GM19467 (cell line): Measurements from ENCODE around the gene SRP68.
"Not testable (repeated sequence)": the region's sequence is repeated elsewhere in the genome, so short reads cannot be mapped to it uniquely, and the experiment has no call there.

Source experiments
- ATAC-seq: cut with Tn5 transposase; IDR thresholded peaks from one replicate; pipeline ENCODE4 v1.9.1; 2021; ENCODE audit warnings: mild to moderate bottlenecking, moderate library complexity; ENCODE audit not compliant: unreplicated experiment

SRP68 gene

DNA sequence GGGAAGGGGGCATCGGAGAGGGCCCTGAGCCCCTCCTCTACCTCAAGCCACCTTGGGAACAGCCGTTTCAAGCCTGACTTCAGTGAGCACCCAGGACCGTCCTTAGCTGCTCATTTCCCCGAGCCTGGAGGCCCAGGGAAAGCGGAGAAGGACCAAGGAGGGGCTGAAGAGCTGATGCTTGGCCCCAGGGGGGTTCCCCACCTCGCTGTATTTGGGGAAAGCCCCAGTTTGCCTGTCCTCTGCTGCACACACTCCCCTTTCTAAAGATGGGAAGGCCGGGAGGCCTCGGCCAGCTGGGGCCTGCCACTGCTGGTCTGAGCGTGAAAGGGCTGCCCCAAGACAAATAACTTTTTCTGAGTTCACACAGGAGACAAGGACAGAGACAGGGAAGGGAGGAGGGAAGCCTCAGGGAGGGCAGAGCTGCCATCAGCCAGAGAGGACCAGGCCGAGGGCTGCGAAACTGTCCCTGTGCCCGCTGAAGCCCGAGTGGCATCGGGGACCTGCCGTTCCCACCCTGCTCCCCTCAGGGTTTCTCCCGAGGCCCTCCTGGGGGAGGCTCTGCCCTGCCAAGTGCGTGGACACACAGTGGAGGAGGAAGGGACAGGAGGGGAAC is 18.3 kb upstream of the SRP68 start:
- no peak for ATAC-seq

DNA sequence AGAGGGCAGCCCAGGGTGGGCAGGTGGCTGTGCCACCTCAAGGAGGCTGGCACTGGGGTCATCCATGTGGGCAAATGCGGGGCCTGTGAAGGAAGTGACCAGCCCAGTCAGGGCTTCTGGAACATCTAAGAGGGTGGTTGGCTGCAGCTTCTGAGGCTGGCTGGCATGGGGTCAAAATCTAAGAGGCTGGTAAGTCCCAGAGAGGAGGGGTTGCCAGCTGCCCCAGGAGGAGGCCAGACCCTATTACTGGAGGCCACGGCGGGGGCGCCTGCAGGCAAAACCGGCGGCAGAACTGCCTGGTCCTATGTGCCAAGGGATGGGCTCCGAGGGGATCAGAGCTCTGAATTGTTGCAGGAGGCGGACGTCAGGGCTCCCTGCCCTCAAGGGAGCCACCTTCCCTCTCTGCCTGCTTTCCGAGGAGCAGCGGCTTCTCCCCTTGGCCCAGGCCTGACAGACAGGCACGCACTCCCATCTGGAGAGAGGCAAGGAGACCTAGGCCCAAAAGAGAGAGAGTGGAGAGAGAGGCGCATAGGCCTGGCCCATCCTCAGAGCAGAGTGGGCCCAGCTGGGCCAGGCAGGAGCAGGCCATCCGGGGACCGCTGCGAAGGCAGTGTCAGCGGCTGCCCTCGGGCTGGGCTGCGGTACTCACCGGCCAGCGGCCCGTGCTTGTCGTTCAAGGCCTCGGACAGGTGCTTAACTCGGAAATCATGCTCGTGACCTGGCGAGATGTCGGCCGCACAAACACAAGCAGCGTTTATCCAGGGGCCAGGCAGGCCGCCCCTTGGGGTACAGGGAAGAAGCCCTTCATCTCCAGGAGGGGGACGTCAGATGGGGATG is 17.6 kb upstream of the SRP68 start:
- ATAC-seq = no peak

DNA sequence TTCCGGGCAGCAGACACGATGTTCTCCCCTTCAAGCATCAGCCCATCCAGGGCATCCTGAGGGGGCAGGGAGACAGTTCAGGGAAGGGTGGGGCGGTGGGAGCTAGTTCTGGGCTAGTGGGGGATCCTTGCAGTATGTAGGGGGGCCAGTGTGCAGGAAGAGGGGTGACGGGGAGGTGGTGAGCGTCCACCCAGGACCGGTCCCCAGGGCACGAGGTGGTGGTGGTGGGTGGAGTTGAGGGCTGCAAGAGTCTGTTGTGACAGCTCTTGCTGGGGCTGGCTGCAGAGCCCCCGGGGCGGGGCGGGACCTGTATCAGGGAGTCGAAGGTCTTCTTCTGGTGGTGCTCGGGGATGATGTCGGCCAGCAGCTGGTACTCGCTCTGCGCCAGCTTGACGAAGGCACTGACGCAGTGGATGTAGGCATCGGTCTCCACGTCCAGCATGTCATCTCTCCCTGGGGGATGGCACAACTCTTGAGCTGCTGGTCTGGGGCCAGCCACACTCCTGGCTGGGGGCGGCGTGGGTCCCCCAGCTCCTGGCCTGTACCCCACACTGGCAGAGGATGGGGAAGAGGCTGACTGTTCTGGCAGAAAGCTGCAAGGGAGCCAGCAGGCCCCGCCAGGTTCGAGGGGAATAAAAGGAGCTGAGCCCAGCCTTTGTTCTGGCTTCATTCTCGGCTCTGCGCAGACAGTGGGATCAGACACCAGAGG is 16.7 kb upstream of the SRP68 start:
- ATAC-seq = no peak

- ATAC-seq = no peak
These were observed 15.9 kb upstream of the SRP68 start for GRCh38 chr17:76088041-76088867.

DNA sequence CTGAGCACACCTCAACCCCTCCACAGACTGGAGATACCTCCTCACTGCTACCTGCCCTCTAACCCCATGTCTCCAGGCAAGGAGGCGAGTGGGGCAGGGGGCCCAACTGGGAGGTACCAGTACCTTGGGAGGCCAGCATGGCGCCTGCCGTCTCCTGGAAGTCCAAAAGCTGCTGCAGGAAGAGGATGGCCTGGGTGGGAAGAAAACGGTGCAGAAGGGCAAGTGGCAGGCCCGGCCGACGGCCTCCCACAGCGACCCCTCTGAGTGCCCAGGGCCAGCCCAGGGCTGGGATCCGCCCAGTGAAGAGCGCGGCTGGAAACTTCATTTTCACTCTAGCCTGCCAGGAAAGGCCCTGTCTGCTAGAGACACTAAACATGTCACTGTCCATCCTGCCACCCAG is 15.2 kb upstream of the SRP68 start:
- ATAC-seq = no peak

DNA sequence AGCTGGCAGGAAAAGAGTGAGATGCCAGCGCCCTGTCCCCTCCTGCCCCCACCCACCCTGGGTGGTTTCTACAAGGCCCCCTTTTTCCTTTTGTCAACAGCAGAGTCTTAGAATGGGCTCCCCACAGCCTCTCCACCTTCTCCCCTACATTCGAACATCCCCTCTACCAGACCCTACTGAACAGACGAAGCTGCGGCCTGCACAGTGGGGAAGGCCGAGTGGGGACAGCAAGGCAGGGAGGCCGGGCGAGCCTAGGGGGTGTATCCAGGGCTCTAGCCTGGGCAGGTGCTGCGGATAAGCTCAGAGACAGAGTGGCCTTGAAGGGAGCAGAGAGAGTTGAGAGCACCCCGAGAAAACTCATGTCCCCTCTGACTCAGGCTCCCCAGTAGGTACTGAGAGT is 14.1 kb upstream of the SRP68 start:
- no peak for ATAC-seq

DNA sequence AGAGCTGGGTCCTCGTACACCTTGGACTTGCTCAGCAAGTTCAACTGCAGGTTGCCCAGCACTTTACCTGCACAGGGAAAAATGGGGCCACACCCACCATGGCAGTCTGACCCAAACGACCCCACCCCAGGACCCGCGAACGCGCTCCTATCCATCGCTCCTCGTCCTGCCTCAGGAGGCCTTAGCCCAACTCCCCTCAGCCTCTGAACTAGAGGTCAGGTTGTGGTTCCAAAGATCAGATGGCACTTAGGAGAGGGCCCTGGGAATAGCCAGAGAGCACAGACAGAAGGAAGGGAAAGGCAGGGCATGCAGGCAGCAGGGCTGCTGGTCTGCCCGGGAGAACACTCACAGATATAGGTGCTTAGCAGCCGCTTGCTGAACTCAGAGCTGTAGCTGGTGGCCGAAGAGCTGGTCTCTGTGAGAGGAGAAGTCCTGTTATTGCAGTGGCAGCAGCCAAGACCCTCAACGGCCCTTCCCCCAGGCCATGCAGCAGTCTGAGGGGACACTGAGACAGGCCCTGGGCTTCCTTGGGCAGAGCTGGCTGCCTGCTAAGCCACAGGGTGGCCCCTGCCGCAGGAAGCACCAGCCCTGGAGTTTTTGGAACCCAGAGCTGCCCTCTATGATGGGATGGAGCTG is 13.5 kb upstream of the SRP68 start:
- no peak for ATAC-seq

DNA sequence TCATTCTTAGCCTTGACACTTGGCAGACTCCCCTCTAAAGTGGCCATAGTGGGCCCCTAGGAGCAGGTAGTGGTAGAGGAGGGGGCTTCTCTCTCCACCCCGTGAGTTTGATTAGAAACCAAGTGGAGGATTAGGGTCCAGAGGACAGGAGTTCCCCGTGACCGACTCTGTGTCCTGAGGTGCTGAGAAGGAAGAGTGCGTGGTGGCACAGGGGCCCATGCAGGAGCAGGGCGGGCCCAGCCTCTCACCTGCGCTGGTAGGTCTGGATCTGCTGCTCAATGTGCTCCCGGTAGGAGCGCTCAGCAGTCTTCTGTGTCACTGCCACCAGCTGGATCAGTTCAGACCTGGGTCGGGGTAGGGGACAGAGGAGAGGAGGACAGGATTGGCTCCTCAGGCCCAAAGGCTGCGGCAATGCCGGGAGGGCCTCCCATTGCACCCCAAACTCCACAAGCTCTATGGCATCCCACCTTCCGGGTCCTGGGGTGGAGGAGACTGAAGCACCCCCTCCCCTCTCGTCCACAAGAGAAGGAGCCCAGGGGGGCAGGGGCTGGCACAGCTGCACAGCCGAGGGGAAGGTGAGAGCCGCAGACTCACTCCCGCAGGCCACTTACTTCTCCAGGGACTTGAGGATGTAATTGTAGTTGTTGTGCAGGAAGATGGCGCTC is 12.9 kb upstream of the SRP68 start:
- ATAC-seq = no peak

- ATAC-seq = no peak
These were observed 11.3 kb upstream of the SRP68 start for GRCh38 chr17:76083536-76084182.

GRCh38 chr17:76082326-76083251 is 10.3 kb upstream of the SRP68 start:
- no peak for ATAC-seq

GRCh38 chr17:76081295-76082210 is 9.2 kb upstream of the SRP68 start:
- ATAC-seq = no peak

DNA sequence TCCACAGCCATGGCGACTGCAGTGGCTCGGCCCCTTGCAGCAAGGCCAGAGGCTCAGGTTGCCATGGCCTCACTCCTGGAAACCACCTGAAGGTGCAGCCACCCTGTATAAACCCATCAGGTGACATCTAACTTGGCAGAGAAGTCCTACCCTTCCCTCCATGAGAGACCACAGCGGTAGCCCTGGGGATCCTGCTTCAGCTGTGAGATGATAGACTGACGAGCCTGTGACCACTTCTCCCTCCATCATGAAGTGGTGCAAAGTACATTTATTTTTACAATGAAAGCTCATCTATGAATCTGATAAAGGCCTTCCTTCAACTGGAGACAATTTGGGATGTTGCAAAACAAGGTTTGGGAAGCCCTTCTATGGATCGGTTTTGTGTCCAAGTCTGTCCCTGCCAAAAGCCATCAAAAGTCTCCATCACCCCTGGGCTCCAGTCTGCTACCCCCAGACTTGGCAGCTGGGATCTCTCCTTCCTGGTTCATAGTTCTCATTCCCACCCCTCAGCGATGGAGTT is 8.5 kb upstream of the SRP68 start:
- no peak for ATAC-seq

- ATAC-seq = no peak
These were observed 7.8 kb upstream of the SRP68 start for GRCh38 chr17:76079956-76080767.

- no peak for ATAC-seq
These were observed 7.2 kb upstream of the SRP68 start for GRCh38 chr17:76079535-76079955.

DNA sequence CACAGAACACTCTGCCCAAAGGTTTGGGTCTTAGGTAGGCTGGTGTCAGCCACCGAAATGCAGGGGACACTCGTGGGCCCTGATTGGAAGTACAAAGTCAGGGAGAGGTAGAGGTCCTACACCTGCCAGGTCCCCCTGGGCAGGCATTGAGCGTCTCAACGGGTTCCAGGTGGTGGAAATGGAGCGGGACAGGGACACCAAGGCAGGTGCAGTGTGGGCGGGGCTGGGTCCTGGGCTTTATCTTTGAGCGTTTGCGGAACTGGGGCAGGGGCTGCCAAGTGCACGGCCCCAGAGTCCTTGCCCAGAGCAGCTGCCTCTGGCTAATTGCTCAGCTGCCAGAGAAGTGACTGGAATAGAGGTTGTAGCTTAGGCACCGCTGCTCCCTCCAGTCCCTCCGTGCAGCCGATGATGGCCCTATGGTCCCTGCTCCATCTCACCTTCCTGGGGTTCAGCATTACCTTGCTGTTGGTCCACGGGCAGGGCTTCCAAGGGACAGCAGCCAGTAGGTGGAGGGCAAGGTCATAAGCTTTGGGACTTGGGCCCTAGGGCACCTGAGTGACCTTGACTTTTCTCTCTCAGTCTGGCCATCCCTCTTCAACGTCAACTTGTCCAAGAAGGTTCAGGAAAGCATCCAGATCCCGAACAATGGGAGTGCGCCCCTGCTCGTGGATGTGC is 6.7 kb upstream of the SRP68 start, which contains the start of gene ZACN:
TSS of gene ZACN (plus strand) at position 323 of the 675 bp plus-strand sequence. CDS start at position 406, 83 bp downstream.
- no peak for ATAC-seq

DNA sequence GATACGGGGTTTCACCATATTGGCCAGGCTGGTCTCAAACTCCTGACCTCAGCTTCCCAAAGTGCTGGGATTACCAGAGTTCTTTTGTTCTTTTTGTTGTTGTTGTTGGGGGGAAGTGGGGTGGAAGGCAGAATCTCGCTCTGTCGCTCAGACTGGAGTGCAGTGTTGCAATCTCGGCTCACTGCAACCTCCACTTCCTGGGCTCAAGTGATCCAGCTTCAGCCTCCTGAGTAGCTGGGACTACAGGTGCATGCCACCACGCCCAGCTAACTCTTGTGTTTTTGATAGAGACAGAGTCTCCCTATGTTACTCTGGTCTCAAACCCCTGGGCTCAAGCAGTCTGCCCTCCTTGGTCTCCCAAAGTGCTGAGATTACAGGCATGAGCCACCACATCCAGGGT is 6.1 kb upstream of the SRP68 start:
- not testable (repeated sequence) for ATAC-seq
